Measurements from ENCODE around the gene FLG. TPM values are rescaled to one million over a fixed set of nuclear protein-coding genes. Genes with fewer than 3 reads are reported as not detected.
A peak's percentile ranks its signal among the peaks of the same experiment; 100 is the strongest.

The FLG gene
- total and polyA plus RNA-seq, 2 of the 4 experiments (the other 2 are of a cell fraction), result under 0.01 TPM; not detected in 1

- ChIA-PET CTCF (interaction anchor here (0.6 to 1.1 kb wide), 7 partner anchors 12 to 111 kb away, joined by 3 to 7 read pairs (median 4); partner anchors contain the start of gene FLG2), POLR2A (ENCODE audit: unreplicated experiment) (no interaction called here)
- no peak overlapping the region for H3K23ac ChIP-seq (ENCODE audit: low read depth, low read length)
- peak; percentile 75; the same call in 1 of the 2 replicates for ATAC-seq (ENCODE audit: low read depth)
- no peaks in the 10 kb centered on the region for H3K36me3 ChIP-seq (ENCODE audit: control insufficient read depth, insufficient read depth, low read length)
- H3K18ac ChIP-seq (ENCODE audit: low read depth, low read length), result no peak overlapping the region
- H2AK9ac ChIP-seq (replicated peaks; ENCODE audit: low read depth, low read length, poor library complexity), result no peak overlapping the region
- H4K91ac ChIP-seq (ENCODE audit: insufficient read depth, low read depth, low read length), result no peak overlapping the region
- H4K8ac ChIP-seq (ENCODE audit: low read depth in 2 of 2, low read length in 2 of 2), result no peak overlapping the region
- in situ Hi-C loops (cut with MboI; ENCODE audit: low sequenced_read_pairs) (no loop called here), intact Hi-C loops (cut with micrococcal nuclease) (loop anchor here (1.0 to 5.0 kb wide), 3 partner anchors 110 to 295 kb away; no protein-coding TSS in a partner anchor), dilution Hi-C loops (cut with HindIII; ENCODE audit: low sequenced_read_pairs, unreplicated experiment) (no loop called here)
- 0 out of 2 replicates have a peak, but pooled peaks cover 2% of the 10 kb centered on the region for H3K9me3 ChIP-seq (ENCODE audit: control insufficient read depth, insufficient read depth, low read length)
- DNase-seq, result peak; percentile 52
- no peak overlapping the region for H2BK15ac ChIP-seq (ENCODE audit: low read depth, low read length)
- no peak overlapping the region for H3K56ac ChIP-seq (ENCODE audit: extremely low read depth, insufficient read depth, low read length)
- BruUV-seq (replicated peaks), result no TSS peak
- H4K5ac ChIP-seq (ENCODE audit: low read depth, low read length), result no peak overlapping the region
- H2BK5ac ChIP-seq (ENCODE audit: low read depth, low read length, poor library complexity, severe bottlenecking), result no peak overlapping the region
- TF ChIP-seq NFE2L2 (IDR thresholded peaks at IDR 0.05; ENCODE audit: low read depth, low read length), result no peak
- TF ChIP-seq BHLHE40 (IDR thresholded peaks at IDR 0.05; ENCODE audit: low read depth, low read length), result no peak
- TF ChIP-seq, protein P1, sequence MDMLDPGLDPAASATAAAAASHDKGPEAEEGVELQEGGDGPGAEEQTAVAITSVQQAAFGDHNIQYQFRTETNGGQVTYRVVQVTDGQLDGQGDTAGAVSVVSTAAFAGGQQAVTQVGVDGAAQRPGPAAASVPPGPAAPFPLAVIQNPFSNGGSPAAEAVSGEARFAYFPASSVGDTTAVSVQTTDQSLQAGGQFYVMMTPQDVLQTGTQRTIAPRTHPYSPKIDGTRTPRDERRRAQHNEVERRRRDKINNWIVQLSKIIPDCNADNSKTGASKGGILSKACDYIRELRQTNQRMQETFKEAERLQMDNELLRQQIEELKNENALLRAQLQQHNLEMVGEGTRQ (IDR thresholded peaks at IDR 0.05; ENCODE audit: low read depth, low read length), result no peak
- TF ChIP-seq MAFK (IDR thresholded peaks at IDR 0.05; ENCODE audit: low read depth, low read length), result no peak
- no peak for TF ChIP-seq RCOR1 (IDR thresholded peaks at IDR 0.05; ENCODE audit: insufficient replicate concordance, low read length)
- no peak for TF ChIP-seq POLR2A (IDR thresholded peaks at IDR 0.05; ENCODE audit: low read depth, low read length)
- peak; percentile 31 for TF ChIP-seq RAD21 (IDR thresholded peaks at IDR 0.05; ENCODE audit: low read length)
- no peak for TF ChIP-seq MAZ (IDR thresholded peaks at IDR 0.05; ENCODE audit: borderline replicate concordance, low read depth, low read length)
- no peak for TF ChIP-seq ELK1 (IDR thresholded peaks at IDR 0.05; ENCODE audit: borderline replicate concordance, low read depth, low read length)
- TF ChIP-seq CHD1 (IDR thresholded peaks at IDR 0.05; ENCODE audit: low read depth, low read length), result no peak
- TF ChIP-seq MXI1 (IDR thresholded peaks at IDR 0.05; ENCODE audit: borderline replicate concordance, low read depth, low read length), result no peak
- TF ChIP-seq CTCF (conservative IDR thresholded peaks at IDR 0.05; ENCODE audit: low read depth, low read length), result peak; percentile 62
- TF ChIP-seq FOS (IDR thresholded peaks at IDR 0.05; ENCODE audit: low read depth, low read length), result no peak
- TF ChIP-seq SMC3 (IDR thresholded peaks at IDR 0.05; ENCODE audit: low read depth, low read length), result peak; percentile 36
- TF ChIP-seq RFX5 (IDR thresholded peaks at IDR 0.05; ENCODE audit: low read depth, low read length), result no peak
- TF ChIP-seq CEBPB (IDR thresholded peaks at IDR 0.05; ENCODE audit: low read depth, low read length), result no peak
- H2BK120ac ChIP-seq (ENCODE audit: low read depth, low read length), result no peak overlapping the region
- no peaks in the 10 kb centered on the region for H3K27me3 ChIP-seq (ENCODE audit: control insufficient read depth, insufficient read depth, low read length)
- no peaks in the 10 kb centered on the region for H3K9me1 ChIP-seq (ENCODE audit: insufficient read depth, low read length)
- no peak overlapping the region for H3K4ac ChIP-seq (ENCODE audit: low read depth, low read length)
- H2AFZ ChIP-seq (replicated peaks; ENCODE audit: low read length, poor library complexity), result no peak overlapping the region
- WGBS, 2 experiments (ENCODE audit: extremely low coverage in 2 of 2, insufficient read length in 1 of 2), result no CpG with 5 or more reads among the region's 8 CpGs
- H3K14ac ChIP-seq (replicated peaks; ENCODE audit: low read depth, low read length), result no peak overlapping the region
- no peak overlapping the region for H2BK20ac ChIP-seq (ENCODE audit: low read depth, low read length)
- H3K4me2 ChIP-seq (ENCODE audit: low read depth, low read length), result no peak overlapping the region
- no peak overlapping the region for H3K9ac ChIP-seq (ENCODE audit: low read depth, low read length)
- no peaks in the 10 kb centered on the region; the same call in 1 of the 2 replicates for H4K20me1 ChIP-seq (ENCODE audit: insufficient read depth, low read length)
- no peaks in the 10 kb centered on the region for H3K79me1 ChIP-seq (ENCODE audit: low read depth in 1 of 2, low read length in 2 of 2)
- H3K4me1 ChIP-seq (ENCODE audit: control insufficient read depth, insufficient read depth, low read length), result no peaks in the 10 kb centered on the region
- no peak overlapping the region for H3K4me3 ChIP-seq (ENCODE audit: insufficient read depth, low read depth, low read length)
- no peak overlapping the region for H2AK5ac ChIP-seq (ENCODE audit: low read depth, low read length)
- H3K27ac ChIP-seq (ENCODE audit: insufficient read depth, low read length), result no peak overlapping the region
These were observed 22.2 kb upstream of the FLG start for GRCh38 chr1:152347116-152347728.

Data from IMR-90 (cell line).